H9 (cell line): ENCODE results near the gene GRIN2A. TPM values are rescaled to one million over a fixed set of nuclear protein-coding genes. Genes with fewer than 3 reads are reported as not detected.

Source experiments
- DNase-seq: peaks from one replicate; pipeline ENCODE4 v3.0.0-alpha.2; 2017
- H2AFZ ChIP-seq: one replicate; pipeline ENCODE4 v1.6.1; 2013; ENCODE audit warnings: mild to moderate bottlenecking, low read length, control low read depth, moderate library complexity
- H2AK5ac ChIP-seq: 2 replicates; pipeline ENCODE4 v1.6.1; 2013; ENCODE audit warnings: low read length, control low read depth, mixed read lengths; ENCODE audit not compliant: insufficient read length
- H2BK120ac ChIP-seq: one replicate; pipeline ENCODE4 v1.6.1; 2013; ENCODE audit warnings: low read depth, mild to moderate bottlenecking, low read length, control low read depth, inconsistent platforms; ENCODE audit not compliant: poor library complexity, severe bottlenecking
- H2BK12ac ChIP-seq: 2 replicates; pipeline ENCODE4 v1.6.1; 2013; ENCODE audit warnings: low read length, control low read depth, mixed read lengths, low read depth; ENCODE audit not compliant: insufficient read length
- H2BK15ac ChIP-seq: 2 replicates; pipeline ENCODE4 v1.6.1; 2013; ENCODE audit warnings: low read depth, low read length, control low read depth
- H2BK20ac ChIP-seq: one replicate; pipeline ENCODE4 v1.6.1; 2013; ENCODE audit warnings: low read depth, mild to moderate bottlenecking, low read length, control low read depth, inconsistent platforms; ENCODE audit not compliant: poor library complexity, severe bottlenecking
- H2BK5ac ChIP-seq: 2 replicates; pipeline ENCODE4 v1.6.1; 2013; ENCODE audit warnings: low read length, control low read depth, mixed read lengths; ENCODE audit not compliant: insufficient read length
- H3K14ac ChIP-seq: 2 replicates; pipeline ENCODE4 v1.6.1; 2013; ENCODE audit warnings: low read length, control low read depth; ENCODE audit not compliant: insufficient read depth
- H3K18ac ChIP-seq: 2 replicates; pipeline ENCODE4 v1.6.1; 2013; ENCODE audit warnings: low read depth, mild to moderate bottlenecking, mixed read lengths, low read length, control low read depth; ENCODE audit not compliant: insufficient read length
- H3K23ac ChIP-seq: 2 replicates; pipeline ENCODE4 v1.6.1; 2013; ENCODE audit warnings: low read length, control low read depth, mixed read lengths, low read depth; ENCODE audit not compliant: insufficient read length
- H3K23me2 ChIP-seq: 2 replicates; pipeline ENCODE4 v1.6.1; 2013; ENCODE audit warnings: low read depth, mild to moderate bottlenecking, mixed read lengths, low read length, control low read depth; ENCODE audit not compliant: insufficient read length, poor library complexity, severe bottlenecking
- H3K27ac ChIP-seq: 2 replicates; pipeline ENCODE4 v1.5.1; 2013; ENCODE audit warnings: low read length, control low read depth, mixed read lengths, low read depth; ENCODE audit not compliant: insufficient read length
- H3K27me3 ChIP-seq: 2 replicates; pipeline ENCODE4 v1.6.1; 2013; ENCODE audit warnings: low read length, control low read depth, inconsistent platforms; ENCODE audit not compliant: insufficient read depth
- H3K4ac ChIP-seq: 2 replicates; pipeline ENCODE4 v1.6.1; 2013; ENCODE audit warnings: low read depth, mild to moderate bottlenecking, control low read depth, inconsistent platforms, low read length, moderate library complexity
- H3K4me1 ChIP-seq: 2 replicates; pipeline ENCODE4 v1.6.1; 2013; ENCODE audit warnings: low read length, control low read depth, inconsistent platforms; ENCODE audit not compliant: insufficient read depth
- H3K4me2 ChIP-seq: 2 replicates; pipeline ENCODE4 v1.6.1; 2013; ENCODE audit warnings: low read length, control low read depth, mixed read lengths; ENCODE audit not compliant: insufficient read length, insufficient read depth
- H3K56ac ChIP-seq: 2 replicates; pipeline ENCODE4 v1.6.1; 2013; ENCODE audit warnings: low read depth, mild to moderate bottlenecking, mixed read lengths, low read length, control low read depth; ENCODE audit not compliant: insufficient read length
- H3K79me1 ChIP-seq: 2 replicates; pipeline ENCODE4 v1.6.1; 2013; ENCODE audit warnings: low read depth, mild to moderate bottlenecking, moderate library complexity, low read length, control low read depth, inconsistent platforms; ENCODE audit not compliant: insufficient read depth, poor library complexity, severe bottlenecking
- H3K79me2 ChIP-seq: 2 replicates; pipeline ENCODE4 v1.6.1; 2013; ENCODE audit warnings: low read length, control low read depth, inconsistent platforms; ENCODE audit not compliant: insufficient read depth
- H3K9ac ChIP-seq: 2 replicates; pipeline ENCODE4 v1.6.1; 2013; ENCODE audit warnings: low read length, control low read depth, mixed read lengths; ENCODE audit not compliant: insufficient read length; ENCODE audit errors: extremely low read depth
- H3K9me3 ChIP-seq: one replicate; pipeline ENCODE4 v1.6.1; 2013; ENCODE audit warnings: low read depth, low read length, inconsistent platforms; ENCODE audit not compliant: control insufficient read depth
- H3T11ph ChIP-seq: one replicate; pipeline ENCODE4 v1.6.1; 2013; ENCODE audit warnings: mild to moderate bottlenecking, low read length, control low read depth, inconsistent platforms
- H4K20me1 ChIP-seq: one replicate; pipeline ENCODE4 v1.6.1; 2013; ENCODE audit not compliant: control insufficient read depth, insufficient read length, insufficient read depth
- H4K5ac ChIP-seq: 2 replicates; pipeline ENCODE4 v1.6.1; 2013; ENCODE audit warnings: low read depth, mild to moderate bottlenecking, mixed read lengths, low read length, control low read depth; ENCODE audit not compliant: insufficient read length
- H4K8ac ChIP-seq: replicated peaks from 2 replicates; pipeline ENCODE4 v1.6.1; 2013; ENCODE audit warnings: low read length, control low read depth, mixed read lengths, low read depth; ENCODE audit not compliant: insufficient read length
- H4K91ac ChIP-seq: 2 replicates; pipeline ENCODE4 v1.6.1; 2013; ENCODE audit warnings: low read depth, mild to moderate bottlenecking, moderate library complexity, mixed read lengths, low read length, control low read depth; ENCODE audit not compliant: insufficient read length
- H3K27ac Mint-ChIP-seq, 3 experiments: 2 replicates in 2 of 3; 3 replicates in 1 of 3; pipeline ENCODE4 v1.8.0; 2020 to 2021; ENCODE audit warnings: mixed read lengths in 3 of 3, mild to moderate bottlenecking in 1 of 3, moderate library complexity in 1 of 3
- H3K27me3 Mint-ChIP-seq: 2 replicates; pipeline ENCODE4 v1.8.0; 2021; ENCODE audit warnings: low read depth, mild to moderate bottlenecking, moderate library complexity, mixed read lengths
- H3K36me3 Mint-ChIP-seq, 3 experiments: 2 replicates in 2 of 3; 3 replicates in 1 of 3; pipeline ENCODE4 v1.8.0; 2020 to 2021; ENCODE audit warnings: low read depth in 3 of 3, mixed read lengths in 3 of 3; ENCODE audit not compliant: insufficient read depth in 1 of 3
- H3K4me1 Mint-ChIP-seq, 2 experiments: 2 replicates each; pipeline ENCODE4 v1.8.0; 2020; ENCODE audit warnings: mixed read lengths in 2 of 2
- H3K4me3 Mint-ChIP-seq, 2 experiments: 2 replicates in 1 of 2; 3 replicates in 1 of 2; pipeline ENCODE4 v1.8.0; 2020 to 2021; ENCODE audit warnings: mild to moderate bottlenecking in 2 of 2, mixed read lengths in 2 of 2, moderate library complexity in 1 of 2
- H3K9me3 Mint-ChIP-seq, 2 experiments: 2 replicates in 1 of 2; 3 replicates in 1 of 2; pipeline ENCODE4 v1.8.0; 2020; ENCODE audit warnings: mild to moderate bottlenecking in 2 of 2, mixed read lengths in 2 of 2, moderate library complexity in 1 of 2
- CTCF ChIP-seq: fragments of 200-600 bp; sonication (generic); conservative IDR thresholded peaks from 3 replicates; pipeline ENCODE4 v1.8.0; 2021; ENCODE audit warnings: antibody characterized with exemption, mild to moderate bottlenecking
- WGBS: extraction: QIAGEN DNeasy Blood & Tissue Kit; methylation state at CpG from one replicate; pipeline ENCODE4 v1.1.7; 2013; ENCODE audit warnings: missing lambda C conversion rate, low lambda C conversion rate, mixed read lengths; ENCODE audit not compliant: insufficient read length; ENCODE audit errors: extremely low coverage; 5-methylcytosine and 5-hydroxymethylcytosine counted together
- total RNA-seq: library from RNA; stranded (reverse); gene quantifications from 2 replicates; pipeline ENCODE4 v1.2.1, GENCODE V29; 2021

GRIN2A gene
- total RNA-seq, 1 experiment from 2014 or later: 1.5 TPM

- no peak overlapping the region for H3T11ph ChIP-seq
- no peak overlapping the region for H3K9ac ChIP-seq
- H3K79me2 ChIP-seq: no peaks in the 10 kb centered on the region
- H3K18ac ChIP-seq: no peak overlapping the region
- H3K23me2 ChIP-seq: no peaks in the 10 kb centered on the region
- DNase-seq: no peak
- no peak overlapping the region for H3K14ac ChIP-seq
- no peak overlapping the region for H2BK12ac ChIP-seq
- H3K79me1 ChIP-seq: no peaks in the 10 kb centered on the region
- no peak overlapping the region for H2BK15ac ChIP-seq
- H4K5ac ChIP-seq: no peak overlapping the region
- H2BK20ac ChIP-seq: no peak overlapping the region
- H2AK5ac ChIP-seq: no peak overlapping the region
- H3K4me2 ChIP-seq: no peak overlapping the region
- H3K4me1 Mint-ChIP-seq: peaks cover 9 to 12% of the 10 kb centered on the region in 2 experiments
- H3K27ac ChIP-seq: no peak overlapping the region
- no CpG with 5 or more reads among the region's 6 CpGs for WGBS
- H3K4ac ChIP-seq: no peak overlapping the region
- no peaks in the 10 kb centered on the region for H4K20me1 ChIP-seq
- no peaks in the 10 kb centered on the region for H3K27me3 Mint-ChIP-seq
- no peaks in the 10 kb centered on the region for H3K9me3 Mint-ChIP-seq
- H3K27me3 ChIP-seq: no peaks in the 10 kb centered on the region
- no peak overlapping the region for H3K4me3 Mint-ChIP-seq
- peaks cover 5% of the 10 kb centered on the region; the same call in 1 of the 2 replicates for H3K4me1 ChIP-seq
- H4K91ac ChIP-seq: no peak overlapping the region
- no peak overlapping the region for H4K8ac ChIP-seq
- H2AFZ ChIP-seq: no peak overlapping the region
- no peak overlapping the region for H3K23ac ChIP-seq
- no peak overlapping the region for H2BK120ac ChIP-seq
- no peak overlapping the region for H2BK5ac ChIP-seq
- no peaks in the 10 kb centered on the region for H3K36me3 Mint-ChIP-seq
- no peak overlapping the region for H3K56ac ChIP-seq
- H3K9me3 ChIP-seq: no peaks in the 10 kb centered on the region
- TF ChIP-seq CTCF: no peak
- no peak overlapping the region for H3K27ac Mint-ChIP-seq
Observed at GRCh38 chr16:9844361-9844760, 337.9 kb downstream of the GRIN2A start.
